HG02610 (cell line): ENCODE results near the gene KARS1.

Source experiments
- ATAC-seq: cut with Tn5 transposase; IDR thresholded peaks from one replicate; pipeline ENCODE4 v1.9.1; 2021; ENCODE audit warnings: mild to moderate bottlenecking, moderate library complexity; ENCODE audit not compliant: unreplicated experiment

The KARS1 gene

DNA sequence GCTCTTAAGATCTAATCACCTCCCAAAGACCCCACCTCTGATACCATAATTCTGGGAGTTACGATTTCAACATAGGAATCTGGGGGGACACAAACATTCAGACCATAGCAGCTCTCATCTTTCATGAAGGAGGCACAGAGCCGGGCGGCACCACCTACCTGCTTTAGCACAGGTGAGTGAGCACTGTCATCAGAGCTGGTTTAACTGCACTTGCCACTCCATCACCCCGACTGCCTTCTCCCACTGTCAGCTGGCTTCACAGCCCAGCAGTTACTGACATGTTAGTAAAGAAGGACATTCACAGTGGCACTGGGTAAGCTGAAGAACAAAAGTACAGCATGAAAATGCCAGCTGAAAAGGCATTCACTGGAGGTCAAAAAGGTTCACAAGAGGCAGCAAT is 58.7 kb downstream of the KARS1 start:
- no peak for ATAC-seq

GRCh38 chr16:75584108-75584507 is 63.4 kb downstream of the KARS1 start:
- ATAC-seq = peak; percentile 42

- no peak for ATAC-seq
Measured at GRCh38 chr16:75579281-75579834, 68.1 kb downstream of the KARS1 start.

- no peak for ATAC-seq
Measured at GRCh38 chr16:75578725-75579124, 68.7 kb downstream of the KARS1 start.

- no peak for ATAC-seq
Measured at GRCh38 chr16:75578212-75578611, 69.3 kb downstream of the KARS1 start.
